ENCODE data around the gene SIM2. TPM values are rescaled to one million over a fixed set of nuclear protein-coding genes. Genes with fewer than 3 reads are reported as not detected.

Gene SIM2
- total RNA-seq, 1 donor from 2014 or later = not detected

GRCh38 chr21:36768496-36768895, 69.6 kb downstream of the SIM2 start:
- Mint-ChIP-seq H3K27ac (peak overlapping the region; percentile 84), H3K4me3 (no peak overlapping the region), H3K9me3 (no peaks in the 10 kb centered on the region), H3K4me1 (peaks cover 23% of the 10 kb centered on the region), H3K27me3 (ENCODE audit: low read depth) (no peaks in the 10 kb centered on the region), H3K36me3 (peaks cover 1% of the 10 kb centered on the region)
- DNase-seq (ENCODE audit: low spot score in 2 of 2, unreplicated experiment in 2 of 2) = no peak
- no peak for TF ChIP-seq CTCF (IDR thresholded peaks at IDR 0.05; ENCODE audit: unreplicated experiment)

GRCh38 chr21:36769051-36769839, 70.3 kb downstream of the SIM2 start:
- no peaks in the 10 kb centered on the region for H3K27me3 Mint-ChIP-seq (ENCODE audit: low read depth)
- no peak for TF ChIP-seq CTCF (IDR thresholded peaks at IDR 0.05; ENCODE audit: unreplicated experiment)
- H3K4me1 Mint-ChIP-seq = peaks cover 29% of the 10 kb centered on the region
- peak overlapping the region; percentile 84 for H3K27ac Mint-ChIP-seq
- H3K36me3 Mint-ChIP-seq = peaks cover 1% of the 10 kb centered on the region
- no peak overlapping the region for H3K4me3 Mint-ChIP-seq
- no peak for DNase-seq (ENCODE audit: low spot score in 2 of 2, unreplicated experiment in 2 of 2)
- no peaks in the 10 kb centered on the region for H3K9me3 Mint-ChIP-seq

DNA sequence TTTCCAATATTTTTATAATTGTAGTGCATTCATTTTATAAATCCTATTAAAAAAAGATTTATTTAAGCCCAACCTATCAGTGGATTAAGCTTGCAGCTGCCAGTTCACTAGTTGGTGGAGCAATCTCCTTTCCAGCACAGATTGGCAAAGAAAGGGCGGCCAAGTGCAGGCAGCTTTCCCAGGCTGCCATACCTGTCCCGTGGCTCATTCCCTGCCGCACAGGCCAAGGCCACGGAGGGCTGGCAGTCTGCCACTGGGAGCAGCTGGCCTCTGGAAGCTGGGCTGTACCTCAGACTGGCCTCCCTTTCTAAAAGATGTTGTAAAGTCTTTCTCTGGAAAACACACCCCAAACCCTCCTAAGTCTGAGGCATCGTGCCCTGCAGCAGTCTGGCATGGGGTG, 74.2 kb downstream of the SIM2 start:
- DNase-seq (ENCODE audit: low spot score in 2 of 2, unreplicated experiment in 2 of 2) = no peak
- peaks cover 29% of the 10 kb centered on the region for H3K4me1 Mint-ChIP-seq
- no peaks in the 10 kb centered on the region for H3K27me3 Mint-ChIP-seq (ENCODE audit: low read depth)
- TF ChIP-seq CTCF (IDR thresholded peaks at IDR 0.05; ENCODE audit: unreplicated experiment) = no peak
- H3K4me3 Mint-ChIP-seq = no peak overlapping the region
- no peaks in the 10 kb centered on the region for H3K36me3 Mint-ChIP-seq
- no peaks in the 10 kb centered on the region for H3K9me3 Mint-ChIP-seq
- no peak overlapping the region for H3K27ac Mint-ChIP-seq

- no peak for TF ChIP-seq CTCF (IDR thresholded peaks at IDR 0.05; ENCODE audit: unreplicated experiment)
- no peaks in the 10 kb centered on the region for H3K27me3 Mint-ChIP-seq (ENCODE audit: low read depth)
- H3K4me3 Mint-ChIP-seq = no peak overlapping the region
- no peaks in the 10 kb centered on the region for H3K36me3 Mint-ChIP-seq
- no peak for DNase-seq (ENCODE audit: low spot score in 2 of 2, unreplicated experiment in 2 of 2)
- H3K9me3 Mint-ChIP-seq = no peaks in the 10 kb centered on the region
- H3K4me1 Mint-ChIP-seq = peaks cover 20% of the 10 kb centered on the region
- peak overlapping the region; percentile 56 for H3K27ac Mint-ChIP-seq
Measured at GRCh38 chr21:36773995-36774394, 75.1 kb downstream of the SIM2 start.

DNA sequence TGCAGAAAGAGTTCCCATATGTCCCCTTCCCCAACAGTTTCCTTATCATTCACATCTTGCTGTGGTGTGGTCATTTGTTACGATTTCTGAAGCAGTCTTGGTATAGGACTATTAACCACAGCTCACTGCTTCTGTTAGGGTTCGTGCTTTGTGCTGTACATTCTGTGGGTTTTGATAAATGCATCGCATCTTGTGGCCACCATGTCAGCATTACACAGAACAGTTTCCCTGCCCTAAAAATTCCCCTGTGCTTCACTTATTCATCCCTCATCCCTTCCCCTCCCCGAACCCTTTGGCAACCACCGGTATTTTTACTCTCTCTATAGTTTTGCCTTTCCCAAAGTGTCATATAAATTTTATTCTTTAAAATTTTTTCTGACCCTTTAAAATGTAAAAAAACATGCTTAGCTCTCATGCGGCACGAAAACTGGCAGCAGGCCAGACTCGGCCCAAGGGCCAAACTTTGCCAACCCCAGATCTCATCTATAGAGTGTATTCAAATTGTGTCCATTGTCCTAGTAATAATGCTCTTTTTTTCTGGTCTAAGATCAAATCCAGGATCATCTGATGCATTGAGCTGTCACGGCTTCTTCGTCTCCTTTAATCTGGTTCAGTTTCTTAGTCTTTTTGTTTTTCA, 78.2 kb downstream of the SIM2 start:
- no peaks in the 10 kb centered on the region for H3K27me3 Mint-ChIP-seq (ENCODE audit: low read depth)
- no peaks in the 10 kb centered on the region for H3K36me3 Mint-ChIP-seq
- H3K27ac Mint-ChIP-seq = no peak overlapping the region
- no peak overlapping the region for H3K4me3 Mint-ChIP-seq
- DNase-seq (ENCODE audit: low spot score in 2 of 2, unreplicated experiment in 2 of 2) = no peak
- H3K9me3 Mint-ChIP-seq = peaks cover 12% of the 10 kb centered on the region
- TF ChIP-seq CTCF (IDR thresholded peaks at IDR 0.05; ENCODE audit: unreplicated experiment) = no peak
- peaks cover 11% of the 10 kb centered on the region for H3K4me1 Mint-ChIP-seq

Measured in mesothelial cell of epicardium (in vitro differentiated cells).